Measurements from ENCODE around the gene TRAPPC11. TPM values are rescaled to one million over a fixed set of nuclear protein-coding genes. Genes with fewer than 3 reads are reported as not detected.

TRAPPC11 gene
- total and polyA plus RNA-seq, 9 of the 15 experiments (the other 6 are each of a cell fraction or from before 2014, with no cell fraction given), result 11.6 to 49.0 (median 28.7) TPM

DNA sequence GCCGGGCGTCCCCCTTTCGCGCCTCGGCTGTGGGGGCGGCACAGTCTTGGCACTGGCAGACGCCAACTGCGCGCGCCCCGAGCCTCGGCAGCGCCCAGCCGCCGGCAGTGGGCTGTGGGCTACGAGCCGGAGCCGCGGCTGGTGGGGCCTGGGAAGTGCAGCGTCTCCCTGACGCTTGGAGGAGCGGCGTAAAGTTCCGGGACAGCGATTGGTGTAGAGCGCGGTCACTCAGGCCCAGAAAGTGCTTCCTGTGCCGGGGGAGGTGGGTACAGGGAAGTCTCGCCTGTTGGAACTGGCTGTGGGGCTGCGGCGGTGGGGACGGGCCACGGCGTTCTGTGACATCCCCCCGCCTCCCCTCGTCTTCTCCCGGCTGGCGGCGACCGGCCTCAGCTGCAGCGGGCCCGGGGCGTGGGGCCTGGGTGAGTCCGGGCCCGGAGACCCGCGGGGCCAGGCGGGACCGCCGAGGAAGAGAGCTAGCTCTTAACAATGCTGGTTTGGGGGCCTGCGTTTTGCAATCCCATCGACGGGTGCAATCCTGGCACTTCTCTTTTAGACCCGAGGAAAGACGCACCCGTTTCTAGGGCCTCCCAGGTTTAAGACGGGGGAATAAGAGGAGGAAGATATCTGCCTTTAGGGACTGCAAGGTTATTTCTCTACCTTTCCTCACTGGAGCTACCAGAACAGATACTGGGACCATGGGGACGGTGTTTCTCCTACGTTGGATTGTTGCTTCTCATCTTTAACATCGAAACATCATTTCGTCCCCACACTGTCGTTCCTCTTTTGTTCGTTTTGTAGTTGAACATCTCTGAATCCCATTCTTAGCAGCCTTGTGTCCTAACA, at the start of gene TRAPPC11, which contains the start of gene RWDD4 (continued):
- TF ChIP-seq, protein P1, sequence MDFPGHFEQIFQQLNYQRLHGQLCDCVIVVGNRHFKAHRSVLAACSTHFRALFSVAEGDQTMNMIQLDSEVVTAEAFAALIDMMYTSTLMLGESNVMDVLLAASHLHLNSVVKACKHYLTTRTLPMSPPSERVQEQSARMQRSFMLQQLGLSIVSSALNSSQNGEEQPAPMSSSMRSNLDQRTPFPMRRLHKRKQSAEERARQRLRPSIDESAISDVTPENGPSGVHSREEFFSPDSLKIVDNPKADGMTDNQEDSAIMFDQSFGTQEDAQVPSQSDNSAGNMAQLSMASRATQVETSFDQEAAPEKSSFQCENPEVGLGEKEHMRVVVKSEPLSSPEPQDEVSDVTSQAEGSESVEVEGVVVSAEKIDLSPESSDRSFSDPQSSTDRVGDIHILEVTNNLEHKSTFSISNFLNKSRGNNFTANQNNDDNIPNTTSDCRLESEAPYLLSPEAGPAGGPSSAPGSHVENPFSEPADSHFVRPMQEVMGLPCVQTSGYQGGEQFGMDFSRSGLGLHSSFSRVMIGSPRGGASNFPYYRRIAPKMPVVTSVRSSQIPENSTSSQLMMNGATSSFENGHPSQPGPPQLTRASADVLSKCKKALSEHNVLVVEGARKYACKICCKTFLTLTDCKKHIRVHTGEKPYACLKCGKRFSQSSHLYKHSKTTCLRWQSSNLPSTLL (IDR thresholded peaks at IDR 0.05), result no peak
- TF ChIP-seq C11orf30 (IDR thresholded peaks at IDR 0.05; ENCODE audit: low read depth) (no peak; the same call in 1 of the 2 replicates), ZBTB1 (CRISPR knock-in tag; IDR thresholded peaks at IDR 0.05; ENCODE audit: borderline replicate concordance, low read depth) (peak; percentile 17; the same call in 1 of the 2 replicates), FOS (IDR thresholded peaks at IDR 0.05; ENCODE audit: extremely low read depth, insufficient read length) (peak; percentile 85), IFI16 (CRISPR knock-in tag; IDR thresholded peaks at IDR 0.05) (no peak), ZNF740 (CRISPR knock-in tag; IDR thresholded peaks at IDR 0.05) (0 out of 2 replicates have a peak, but pooled peaks have one; percentile 42), ZNF740 (tag; IDR thresholded peaks at IDR 0.05) (no peak), FIP1L1 (IDR thresholded peaks at IDR 0.05; ENCODE audit: low read depth, low read length, poor library complexity, severe bottlenecking) (peak; percentile 38), TGIF2 (CRISPR knock-in tag; IDR thresholded peaks at IDR 0.05) (no peak), ARID1B (IDR thresholded peaks at IDR 0.05) (no peak), GTF2E2 (tag; IDR thresholded peaks at IDR 0.05) (0 out of 2 replicates have a peak, but pooled peaks have one; percentile 20), ARID2 (IDR thresholded peaks at IDR 0.05) (no peak), LARP7 (IDR thresholded peaks at IDR 0.05) (no peak), FOSL1 (tag; conservative IDR thresholded peaks at IDR 0.05) (no peak; the same call in 1 of the 2 replicates), NRF1 (conservative IDR thresholded peaks at IDR 0.05 in 1 of 2, IDR thresholded peaks at IDR 0.05 in 1 of 2) (peak; percentile 48 to 62), ZSCAN29 (IDR thresholded peaks at IDR 0.05) (no peak), SRF (CRISPR knock-in tag; IDR thresholded peaks at IDR 0.05) (no peak; a peak in 1 of 4 replicates), PHB (CRISPR knock-in tag; IDR thresholded peaks at IDR 0.05) (0 out of 2 replicates have a peak, but pooled peaks have one; percentile 23), NFATC3 (IDR thresholded peaks at IDR 0.05) (no peak), NFIC (IDR thresholded peaks at IDR 0.05) (peak; percentile 49), PML (IDR thresholded peaks at IDR 0.05; ENCODE audit: low read length) (0 out of 2 replicates have a peak, but pooled peaks have one; percentile 15), NCOA6 (IDR thresholded peaks at IDR 0.05) (peak; percentile 70), SIN3A (IDR thresholded peaks at IDR 0.05; ENCODE audit: borderline replicate concordance in 2 of 2, control insufficient read depth in 1 of 2, low read depth in 2 of 2, low read length in 2 of 2) (peak in 1 of 2 experiments; percentile 7; a peak in 1 of 4 replicates)
- TF ChIP-seq, protein P2, sequence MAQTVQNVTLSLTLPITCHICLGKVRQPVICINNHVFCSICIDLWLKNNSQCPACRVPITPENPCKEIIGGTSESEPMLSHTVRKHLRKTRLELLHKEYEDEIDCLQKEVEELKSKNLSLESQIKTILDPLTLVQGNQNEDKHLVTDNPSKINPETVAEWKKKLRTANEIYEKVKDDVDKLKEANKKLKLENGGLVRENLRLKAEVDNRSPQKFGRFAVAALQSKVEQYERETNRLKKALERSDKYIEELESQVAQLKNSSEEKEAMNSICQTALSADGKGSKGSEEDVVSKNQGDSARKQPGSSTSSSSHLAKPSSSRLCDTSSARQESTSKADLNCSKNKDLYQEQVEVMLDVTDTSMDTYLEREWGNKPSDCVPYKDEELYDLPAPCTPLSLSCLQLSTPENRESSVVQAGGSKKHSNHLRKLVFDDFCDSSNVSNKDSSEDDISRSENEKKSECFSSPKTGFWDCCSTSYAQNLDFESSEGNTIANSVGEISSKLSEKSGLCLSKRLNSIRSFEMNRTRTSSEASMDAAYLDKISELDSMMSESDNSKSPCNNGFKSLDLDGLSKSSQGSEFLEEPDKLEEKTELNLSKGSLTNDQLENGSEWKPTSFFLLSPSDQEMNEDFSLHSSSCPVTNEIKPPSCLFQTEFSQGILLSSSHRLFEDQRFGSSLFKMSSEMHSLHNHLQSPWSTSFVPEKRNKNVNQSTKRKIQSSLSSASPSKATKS (CRISPR knock-in tag; IDR thresholded peaks at IDR 0.05), result no peak
